ENCODE measurements around the gene MYO7B. TPM values are rescaled to one million over a fixed set of nuclear protein-coding genes. Genes with fewer than 3 reads are reported as not detected.
"Not testable (repeated sequence)": the region's sequence is repeated elsewhere in the genome, so short reads cannot be mapped to it uniquely, and the experiment has no call there.

The MYO7B gene
- polyA plus RNA-seq, 1 of the 3 experiments (the other 2 are of a cell fraction) = 0.08 TPM

- Histone ChIP-seq H3K27ac (ENCODE audit: low read depth in 2 of 2, low read length in 1 of 2) (no peak overlapping the region), H2AFZ (ENCODE audit: low read depth) (no peak overlapping the region), H3K27me3 (ENCODE audit: insufficient read depth) (no peaks in the 10 kb centered on the region; the same call in 1 of the 2 replicates), H3K9me2 (no peaks in the 10 kb centered on the region), H3K36me3 (replicated peaks in 1 of 2; ENCODE audit: control insufficient read depth in 1 of 2, insufficient read depth in 2 of 2, low read length in 1 of 2) (no peaks in the 10 kb centered on the region), H3K4me1 (ENCODE audit: control insufficient read depth in 1 of 2, insufficient read depth in 2 of 2, low read depth in 1 of 2, low read length in 1 of 2) (no peaks in the 10 kb centered on the region), H3K79me2 (ENCODE audit: insufficient read depth) (no peaks in the 10 kb centered on the region), H3K4me2 (no peak overlapping the region), H3K9ac (no peak overlapping the region), H3K4me3 (ENCODE audit: low read depth in 2 of 2, low read length in 1 of 2) (no peak overlapping the region), H4K20me1 (ENCODE audit: insufficient read depth) (no peaks in the 10 kb centered on the region), H3K9me3 (no peaks in the 10 kb centered on the region), H3F3A (replicated peaks; ENCODE audit: insufficient read depth) (no peaks in the 10 kb centered on the region)
- ChIA-PET POLR2A (no interaction called here), CTCF (no interaction called here)
- no peak for DNase-seq
- WGBS (ENCODE audit: low lambda C conversion rate) = 44% methylated on average over 2 of the region's 3 CpGs
- no peak for TF ChIP-seq MEF2A (IDR thresholded peaks at IDR 0.05; ENCODE audit: borderline replicate concordance, low read depth)
- TF ChIP-seq RCOR1 (IDR thresholded peaks at IDR 0.05; ENCODE audit: low read length) = no peak
- TF ChIP-seq, protein P1, sequence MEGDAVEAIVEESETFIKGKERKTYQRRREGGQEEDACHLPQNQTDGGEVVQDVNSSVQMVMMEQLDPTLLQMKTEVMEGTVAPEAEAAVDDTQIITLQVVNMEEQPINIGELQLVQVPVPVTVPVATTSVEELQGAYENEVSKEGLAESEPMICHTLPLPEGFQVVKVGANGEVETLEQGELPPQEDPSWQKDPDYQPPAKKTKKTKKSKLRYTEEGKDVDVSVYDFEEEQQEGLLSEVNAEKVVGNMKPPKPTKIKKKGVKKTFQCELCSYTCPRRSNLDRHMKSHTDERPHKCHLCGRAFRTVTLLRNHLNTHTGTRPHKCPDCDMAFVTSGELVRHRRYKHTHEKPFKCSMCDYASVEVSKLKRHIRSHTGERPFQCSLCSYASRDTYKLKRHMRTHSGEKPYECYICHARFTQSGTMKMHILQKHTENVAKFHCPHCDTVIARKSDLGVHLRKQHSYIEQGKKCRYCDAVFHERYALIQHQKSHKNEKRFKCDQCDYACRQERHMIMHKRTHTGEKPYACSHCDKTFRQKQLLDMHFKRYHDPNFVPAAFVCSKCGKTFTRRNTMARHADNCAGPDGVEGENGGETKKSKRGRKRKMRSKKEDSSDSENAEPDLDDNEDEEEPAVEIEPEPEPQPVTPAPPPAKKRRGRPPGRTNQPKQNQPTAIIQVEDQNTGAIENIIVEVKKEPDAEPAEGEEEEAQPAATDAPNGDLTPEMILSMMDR (IDR thresholded peaks at IDR 0.05) = no peak
- no peak for TF ChIP-seq FOXM1 (IDR thresholded peaks at IDR 0.05; ENCODE audit: low read depth)
- TF ChIP-seq SIN3A (IDR thresholded peaks at IDR 0.05; ENCODE audit: borderline replicate concordance, low read depth, low read length) = no peak
- TF ChIP-seq GABPA (IDR thresholded peaks at IDR 0.05; ENCODE audit: low read depth) = no peak
These were observed 6.7 kb downstream of the MYO7B start for GRCh38 chr2:127542231-127542630.

DNA sequence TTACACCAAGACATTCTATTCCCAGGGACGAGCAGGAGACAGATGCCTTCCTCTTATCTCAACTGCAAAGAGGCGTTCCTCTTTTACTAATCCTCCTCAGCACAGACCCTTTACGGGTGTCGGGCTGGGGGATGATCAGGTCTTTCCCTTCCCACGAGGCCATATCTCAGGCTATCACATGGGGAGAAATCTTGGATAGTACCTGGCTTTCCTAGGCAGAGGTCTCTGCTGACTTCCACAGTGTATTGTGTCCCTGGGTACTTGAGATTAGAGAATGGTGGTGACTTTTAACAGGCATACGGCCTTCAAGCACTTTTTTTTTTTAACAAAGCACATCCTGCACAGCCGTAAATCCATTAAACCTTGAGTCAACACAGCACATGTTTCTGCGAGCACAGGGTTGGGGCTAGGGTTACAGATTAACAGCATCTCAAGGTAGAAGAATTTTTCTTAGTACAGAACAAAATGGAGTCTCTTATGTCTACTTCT lies 7.6 kb downstream of the MYO7B start:
- CTCF ChIA-PET; DNase-seq; H3K9me2 ChIP-seq; H3F3A ChIP-seq (replicated peaks; ENCODE audit: insufficient read depth); POLR2A ChIA-PET; H3K9me3 ChIP-seq; H4K20me1 ChIP-seq (ENCODE audit: insufficient read depth); H3K9ac ChIP-seq; H3K36me3 ChIP-seq (replicated peaks in 1 of 2; ENCODE audit: control insufficient read depth in 1 of 2, insufficient read depth in 2 of 2, low read length in 1 of 2); H3K79me2 ChIP-seq (ENCODE audit: insufficient read depth); H3K4me2 ChIP-seq; H3K27ac ChIP-seq (ENCODE audit: low read depth in 2 of 2, low read length in 1 of 2); H3K27me3 ChIP-seq (ENCODE audit: insufficient read depth); H3K4me1 ChIP-seq (ENCODE audit: control insufficient read depth in 1 of 2, insufficient read depth in 2 of 2, low read depth in 1 of 2, low read length in 1 of 2); H3K4me3 ChIP-seq (ENCODE audit: low read depth in 2 of 2, low read length in 1 of 2): not testable (repeated sequence)
- 61% methylated on average over 8 of the region's 8 CpGs for WGBS (ENCODE audit: low lambda C conversion rate)
- peak overlapping the region; percentile 51; the same call in 1 of the 2 replicates for H2AFZ ChIP-seq (ENCODE audit: low read depth)

DNA sequence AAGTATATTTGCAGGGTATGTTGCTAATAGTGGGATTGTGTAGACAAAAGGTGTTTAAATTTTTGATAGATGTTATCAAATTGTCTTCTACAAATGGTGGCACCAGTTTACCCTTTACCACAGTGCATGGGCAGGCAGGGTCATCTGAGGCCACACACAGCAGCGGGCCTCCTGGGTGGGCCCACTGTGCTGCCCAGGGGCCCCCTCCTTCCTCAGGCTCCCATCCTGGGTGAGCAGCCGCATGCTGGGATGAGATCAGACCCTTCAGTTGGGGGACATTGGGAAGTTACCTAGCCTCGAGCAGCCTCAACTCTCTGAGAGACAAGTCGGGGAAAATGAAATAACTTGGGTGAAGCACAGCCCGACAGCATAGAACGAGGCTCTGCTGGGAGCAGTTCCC lies 9.7 kb downstream of the MYO7B start:
- no peak overlapping the region for H3K4me2 ChIP-seq
- no peaks in the 10 kb centered on the region for H3F3A ChIP-seq (replicated peaks; ENCODE audit: insufficient read depth)
- H3K36me3 ChIP-seq (replicated peaks in 1 of 2; ENCODE audit: control insufficient read depth in 1 of 2, insufficient read depth in 2 of 2, low read length in 1 of 2) = no peaks in the 10 kb centered on the region
- H3K4me3 ChIP-seq (ENCODE audit: low read depth in 2 of 2, low read length in 1 of 2) = no peak overlapping the region
- no peak overlapping the region for H3K9ac ChIP-seq
- H4K20me1 ChIP-seq (ENCODE audit: insufficient read depth) = no peaks in the 10 kb centered on the region
- H3K27me3 ChIP-seq (ENCODE audit: insufficient read depth) = no peaks in the 10 kb centered on the region; the same call in 1 of the 2 replicates
- H3K79me2 ChIP-seq (ENCODE audit: insufficient read depth) = no peaks in the 10 kb centered on the region
- no peak overlapping the region for H2AFZ ChIP-seq (ENCODE audit: low read depth)
- CTCF ChIA-PET = no interaction called here
- no peaks in the 10 kb centered on the region for H3K4me1 ChIP-seq (ENCODE audit: control insufficient read depth in 1 of 2, insufficient read depth in 2 of 2, low read depth in 1 of 2, low read length in 1 of 2)
- no peaks in the 10 kb centered on the region for H3K9me2 ChIP-seq
- 40% methylated on average over 6 of the region's 6 CpGs for WGBS (ENCODE audit: low lambda C conversion rate)
- H3K9me3 ChIP-seq = no peaks in the 10 kb centered on the region
- H3K27ac ChIP-seq (ENCODE audit: low read depth in 2 of 2, low read length in 1 of 2) = no peak overlapping the region
- no peak for DNase-seq
- POLR2A ChIA-PET = no interaction called here
- TF ChIP-seq FOSL2 (IDR thresholded peaks at IDR 0.05; ENCODE audit: borderline replicate concordance, low read depth) (no peak), SIN3A (IDR thresholded peaks at IDR 0.05; ENCODE audit: borderline replicate concordance, low read depth, low read length) (no peak), MEF2A (IDR thresholded peaks at IDR 0.05; ENCODE audit: borderline replicate concordance, low read depth) (no peak), FOXJ3 (CRISPR knock-in tag; IDR thresholded peaks at IDR 0.05) (no peak), PBX3 (IDR thresholded peaks at IDR 0.05) (no peak), REST (IDR thresholded peaks at IDR 0.05; ENCODE audit: low read depth, low read length) (no peak), NFIC (IDR thresholded peaks at IDR 0.05; ENCODE audit: borderline replicate concordance) (no peak), RFX5 (IDR thresholded peaks at IDR 0.05; ENCODE audit: low read length) (no peak), TEAD4 (IDR thresholded peaks at IDR 0.05; ENCODE audit: borderline replicate concordance, insufficient read depth) (no peak), NRF1 (IDR thresholded peaks at IDR 0.05; ENCODE audit: low read depth, low read length) (no peak), GABPA (IDR thresholded peaks at IDR 0.05; ENCODE audit: low read depth) (no peak)
- TF ChIP-seq, protein P2, sequence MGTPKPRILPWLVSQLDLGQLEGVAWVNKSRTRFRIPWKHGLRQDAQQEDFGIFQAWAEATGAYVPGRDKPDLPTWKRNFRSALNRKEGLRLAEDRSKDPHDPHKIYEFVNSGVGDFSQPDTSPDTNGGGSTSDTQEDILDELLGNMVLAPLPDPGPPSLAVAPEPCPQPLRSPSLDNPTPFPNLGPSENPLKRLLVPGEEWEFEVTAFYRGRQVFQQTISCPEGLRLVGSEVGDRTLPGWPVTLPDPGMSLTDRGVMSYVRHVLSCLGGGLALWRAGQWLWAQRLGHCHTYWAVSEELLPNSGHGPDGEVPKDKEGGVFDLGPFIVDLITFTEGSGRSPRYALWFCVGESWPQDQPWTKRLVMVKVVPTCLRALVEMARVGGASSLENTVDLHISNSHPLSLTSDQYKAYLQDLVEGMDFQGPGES (IDR thresholded peaks at IDR 0.05; ENCODE audit: low read depth, low read length) = no peak
